HCT116 (cell line): ENCODE data around the gene MEF2D. TPM values are rescaled to one million over a fixed set of nuclear protein-coding genes. Genes with fewer than 3 reads are reported as not detected.
A peak's percentile ranks its signal among the peaks of the same experiment; 100 is the strongest.

ENCODE experiments used
- ATAC-seq: fragments of 200-7000 bp; cut with Tn5 transposase; 2 replicates; pipeline ENCODE4 v1.9.1; 2020; ENCODE audit warnings: mild to moderate bottlenecking, moderate library complexity
- BruUV-seq: library from RNA; stranded (reverse); fragments of 400-500 nt; replicated peaks from 2 replicates; lab custom pipeline; 2021; lab: Mats Ljungman, UMichigan
- CTCF ChIA-PET: fragments of 300-600 bp; sonication (Branson Sonifier 250); formaldehyde crosslinking; loops from one replicate; lab custom pipeline; 2021; ENCODE audit warnings: antibody characterized with exemption; lab: Charles Lee
- POLR2A ChIA-PET: fragments of 300-600, 350-600 bp; sonication (Branson Sonifier 250); formaldehyde crosslinking; loops from one replicate; lab custom pipeline; 2021; ENCODE audit warnings: antibody characterized with exemption; lab: Charles Lee
- RAD21 ChIA-PET, 2 experiments: fragments of 300-600 bp; sonication (Branson Sonifier 250); formaldehyde crosslinking; loops; one replicate each; lab custom pipeline; 2023; ENCODE audit warnings: low total read pairs in 2 of 2; ENCODE audit not compliant: uncharacterized antibody in 2 of 2, unreplicated experiment in 2 of 2, low non-redundant PET in 1 of 2; lab: Charles Lee
- DNase-seq: peaks from one replicate; pipeline ENCODE4 v3.0.0-alpha.2; 2010; ENCODE audit warnings: low read depth, low spot score
- H2AFZ ChIP-seq: fragments of 200-600 bp; shearing (Covaris generic), sonication (generic); 2 replicates; pipeline ENCODE4 v1.6.1; 2017; ENCODE audit warnings: low read depth, mixed run types, mixed read lengths, antibody characterized with exemption, low read length; ENCODE audit not compliant: poor library complexity, severe bottlenecking
- H3K27ac ChIP-seq: 2 replicates; pipeline ENCODE4 v1.5.1; 2012; ENCODE audit warnings: low read depth, low read length
- H3K27me3 ChIP-seq: fragments of 200-600 bp; sonication (generic); 2 replicates; pipeline ENCODE4 v1.6.1; 2016; ENCODE audit warnings: mixed run types, low read length, mixed read lengths; ENCODE audit not compliant: insufficient read depth
- H3K36me3 ChIP-seq, 2 experiments: fragments of 200-500 bp in 1 of 2; fragments of 200-600 bp in 1 of 2; sonication (Bioruptor generic) in 1 of 2; sonication (generic) in 1 of 2; 2 replicates each; pipeline versions ENCODE4 v1.5.1 to v1.6.1; 2014 to 2016; ENCODE audit warnings: low read length in 2 of 2, inconsistent platforms in 1 of 2, mixed read lengths in 1 of 2, mixed run types in 1 of 2; ENCODE audit not compliant: insufficient read depth in 2 of 2, control insufficient read depth in 1 of 2
- H3K4me1 ChIP-seq, 2 experiments: fragments of 200-600 bp in 1 of 2; sonication (generic) in 1 of 2; 2 replicates each; pipeline versions ENCODE4 v1.5.1 to v1.6.1; 2012 to 2017; ENCODE audit warnings: low read length in 2 of 2, inconsistent platforms in 1 of 2, mild to moderate bottlenecking in 1 of 2, mixed read lengths in 1 of 2, mixed run types in 1 of 2, moderate library complexity in 1 of 2; ENCODE audit not compliant: insufficient read depth in 2 of 2, control insufficient read depth in 1 of 2
- H3K4me2 ChIP-seq: fragments of 200-600 bp; sonication (generic); 2 replicates; pipeline ENCODE4 v1.6.1; 2017; ENCODE audit warnings: mixed run types, low read length, mixed read lengths
- H3K4me3 ChIP-seq, 2 experiments: fragments of 200-600 bp in 1 of 2; sonication (generic) in 1 of 2; replicated peaks in 1 of 2; 2 replicates each; pipeline ENCODE4 v1.5.1; 2011 to 2016; ENCODE audit warnings: low read length in 2 of 2, control low read depth in 1 of 2, low read depth in 1 of 2, mild to moderate bottlenecking in 1 of 2, mixed read lengths in 1 of 2, mixed run types in 1 of 2
- H3K79me2 ChIP-seq: fragments of 200-600 bp; sonication (generic); 2 replicates; pipeline ENCODE4 v1.6.1; 2017; ENCODE audit warnings: mild to moderate bottlenecking, mixed run types, low read length, moderate library complexity, mixed read lengths; ENCODE audit not compliant: insufficient read depth
- H3K9ac ChIP-seq: fragments of 200-600 bp; sonication (generic); 2 replicates; pipeline ENCODE4 v1.6.1; 2016; ENCODE audit warnings: low read length, mixed read lengths
- H3K9me2 ChIP-seq: fragments of 200-600 bp; sonication (generic), shearing (Covaris generic); 2 replicates; pipeline ENCODE4 v1.6.1; 2017; ENCODE audit warnings: mixed run types, mild to moderate bottlenecking, moderate library complexity; ENCODE audit not compliant: insufficient read depth
- H3K9me3 ChIP-seq, 2 experiments: fragments of 200-500 bp in 1 of 2; fragments of 200-600 bp in 1 of 2; sonication (Bioruptor generic) in 1 of 2; sonication (generic) in 1 of 2; 2 replicates each; pipeline ENCODE4 v1.6.1; 2014 to 2017; ENCODE audit warnings: low read length in 2 of 2, mixed read lengths in 2 of 2, inconsistent platforms in 1 of 2, low read depth in 1 of 2, mild to moderate bottlenecking in 1 of 2, mixed run types in 1 of 2, moderate library complexity in 1 of 2; ENCODE audit not compliant: control insufficient read depth in 1 of 2, insufficient read depth in 1 of 2
- H4K20me1 ChIP-seq: fragments of 200-600 bp; sonication (generic), shearing (Covaris generic); 2 replicates; pipeline ENCODE4 v1.6.1; 2017; ENCODE audit warnings: mixed run types, mild to moderate bottlenecking, moderate library complexity; ENCODE audit not compliant: insufficient read depth
- EGR1 ChIP-seq: IDR thresholded peaks from 2 replicates; pipeline ENCODE4 v1.6.1; 2012; ENCODE audit warnings: low read depth
- FOSL1 ChIP-seq: IDR thresholded peaks from 2 replicates; pipeline ENCODE4 v1.6.1; 2012; ENCODE audit warnings: low read depth
- JUND ChIP-seq: IDR thresholded peaks from 2 replicates; pipeline ENCODE4 v1.6.1; 2012
- POLR2A ChIP-seq: IDR thresholded peaks from 2 replicates; pipeline ENCODE4 v1.7.0; 2011; ENCODE audit warnings: borderline replicate concordance; ENCODE audit not compliant: insufficient read depth, insufficient read length; ENCODE audit errors: extremely low read depth
- POLR2AphosphoS5 ChIP-seq: IDR thresholded peaks from 2 replicates; pipeline ENCODE4 v1.6.1; 2011; ENCODE audit warnings: mild to moderate bottlenecking, low read depth, low read length, moderate library complexity
- RAD21 ChIP-seq: IDR thresholded peaks from 2 replicates; pipeline ENCODE4 v1.6.1; 2012; ENCODE audit warnings: low read depth, mild to moderate bottlenecking
- SIN3A ChIP-seq: IDR thresholded peaks from 2 replicates; pipeline ENCODE4 v1.6.1; 2012; ENCODE audit warnings: low read depth
- SRF ChIP-seq: IDR thresholded peaks from 2 replicates; pipeline ENCODE4 v1.6.1; 2012; ENCODE audit warnings: low read depth
- ZFX ChIP-seq: fragments of 450-650 bp; IDR thresholded peaks from 2 replicates; pipeline ENCODE4 v1.6.1; 2017
- ZNF274 ChIP-seq: fragments of 200-500 bp; sonication (Bioruptor generic); IDR thresholded peaks from 2 replicates; pipeline ENCODE4 v1.6.1; 2014; ENCODE audit warnings: mild to moderate bottlenecking, low read depth, low read length, inconsistent platforms
- intact Hi-C: fragments of 100-400 bp; cut with micrococcal nuclease; formaldehyde crosslinking; loops from 2 replicates; pipeline ENCODE4 v1.10.0; 2022
- total RNA-seq: library from RNA; stranded (reverse); gene quantifications from one replicate; pipeline ENCODE4 v1.2.1, GENCODE V29; 2021; ENCODE audit not compliant: unreplicated experiment
- TF ChIP-seq, protein P1 (sequence below): IDR thresholded peaks from 2 replicates; pipeline ENCODE4 v1.6.1; 2012

MEF2D gene
- total RNA-seq, 1 experiment from 2014 or later: 44.2 TPM

DNA sequence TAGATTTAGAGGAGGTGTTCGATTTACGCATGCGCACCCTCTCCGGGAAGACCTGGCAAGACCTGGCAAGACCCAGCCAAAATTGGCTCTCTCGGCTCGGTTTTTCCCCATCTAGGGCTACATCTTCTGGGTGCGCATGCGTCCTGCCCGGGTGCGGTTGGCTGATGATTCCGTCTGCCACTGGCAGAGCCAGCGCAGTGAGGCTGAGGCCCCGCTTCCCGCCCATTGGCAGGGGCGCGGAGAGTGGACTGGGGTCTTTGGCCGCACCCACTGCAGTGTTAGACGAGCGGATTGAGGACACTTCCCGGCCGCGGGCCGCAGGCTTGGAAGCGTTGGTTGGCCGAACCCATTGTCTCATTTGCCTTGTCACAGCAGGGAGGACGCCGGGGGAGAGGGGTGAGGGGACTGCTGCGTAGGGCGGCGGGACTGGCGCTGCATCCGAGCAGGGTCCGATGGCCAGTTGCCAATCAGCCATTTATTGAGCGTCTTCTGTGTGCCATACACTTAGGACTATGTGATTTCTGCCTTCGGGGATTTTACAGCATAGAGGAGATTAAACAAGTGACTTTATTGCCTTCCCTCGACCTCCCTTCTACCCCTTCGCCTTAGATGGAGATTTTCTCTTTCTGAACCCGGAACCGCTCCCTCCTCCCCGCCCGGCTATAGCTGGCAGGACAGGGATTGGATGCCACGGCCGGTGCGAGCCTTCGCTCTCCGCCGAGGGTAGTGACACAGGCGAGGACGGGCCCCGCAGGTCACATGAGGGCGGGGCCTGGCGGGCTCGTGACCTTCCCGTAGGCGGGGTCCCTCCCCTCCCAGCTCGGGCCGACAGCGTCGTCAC lies 43.7 kb downstream of the MEF2D start:
- Histone ChIP-seq H3K36me3 (no peaks in the 10 kb centered on the region), H3K4me2 (peak overlapping the region; percentile 94), H3K27ac (peak overlapping the region; percentile 98), H2AFZ (no peak overlapping the region), H4K20me1 (no peaks in the 10 kb centered on the region), H3K9me2 (no peaks in the 10 kb centered on the region), H3K4me3 (peak overlapping the region; percentile 61 to 65), H3K9ac (peak overlapping the region; percentile 80), H3K79me2 (no peaks in the 10 kb centered on the region), H3K27me3 (no peaks in the 10 kb centered on the region), H3K4me1 (peaks cover 13 to 28% of the 10 kb centered on the region in 2 experiments; a peak in 3 of 4 replicates), H3K9me3 (no peaks in the 10 kb centered on the region)
- TSS peak; percentile 90 for BruUV-seq
- POLR2A ChIA-PET: interaction anchor here (0.5 to 1.3 kb wide), 10 partner anchors 10 to 174 kb away, joined by 3 to 10 read pairs (median 3); partner anchors contain the start of genes MEF2D, NAXE and SMG5
- RAD21 ChIA-PET: interaction anchor here (0.8 to 1.3 kb wide), 7 partner anchors 11 to 152 kb away, joined by 3 to 5 read pairs (median 4); partner anchors contain the start of gene MEF2D (in 2 of the 2)
- DNase-seq: peak; percentile 97
- TF ChIP-seq POLR2A (peak; percentile 54), ZFX (peak; percentile 37; the same call in 1 of the 2 replicates), SRF (peak; percentile 96), ZNF274 (no peak), SIN3A (no peak), JUND (no peak), FOSL1 (no peak), EGR1 (0 out of 2 replicates have a peak, but pooled peaks have one; percentile 32), RAD21 (no peak), POLR2AphosphoS5 (peak; percentile 64)
- TF ChIP-seq, protein P1, sequence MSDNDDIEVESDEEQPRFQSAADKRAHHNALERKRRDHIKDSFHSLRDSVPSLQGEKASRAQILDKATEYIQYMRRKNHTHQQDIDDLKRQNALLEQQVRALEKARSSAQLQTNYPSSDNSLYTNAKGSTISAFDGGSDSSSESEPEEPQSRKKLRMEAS: peak; percentile 35; the same call in 1 of the 2 replicates
- intact Hi-C loops: loop anchor here (1.0 to 2.0 kb wide), 5 partner anchors 44 to 152 kb away; partner anchors contain the start of gene MEF2D
- peak; percentile 87 for ATAC-seq
- CTCF ChIA-PET: interaction anchor here (0.8 to 2.2 kb wide), 13 partner anchors 8 to 175 kb away, joined by 3 to 23 read pairs (median 4); partner anchors contain the start of gene MEF2D
